GM18508 (cell line): ENCODE results near the gene CHCT1.
"Not testable (repeated sequence)": the region's sequence is repeated elsewhere in the genome, so short reads cannot be mapped to it uniquely, and the experiment has no call there.

ENCODE experiments used
- ATAC-seq: cut with Tn5 transposase; IDR thresholded peaks from one replicate; pipeline ENCODE4 v1.9.1; 2021; ENCODE audit warnings: moderate number of reproducible peaks; ENCODE audit not compliant: insufficient read depth, unreplicated experiment

CHCT1 gene

GRCh38 chr17:60398227-60398959 lies 23.9 kb upstream of the CHCT1 start:
- ATAC-seq, result no peak

DNA sequence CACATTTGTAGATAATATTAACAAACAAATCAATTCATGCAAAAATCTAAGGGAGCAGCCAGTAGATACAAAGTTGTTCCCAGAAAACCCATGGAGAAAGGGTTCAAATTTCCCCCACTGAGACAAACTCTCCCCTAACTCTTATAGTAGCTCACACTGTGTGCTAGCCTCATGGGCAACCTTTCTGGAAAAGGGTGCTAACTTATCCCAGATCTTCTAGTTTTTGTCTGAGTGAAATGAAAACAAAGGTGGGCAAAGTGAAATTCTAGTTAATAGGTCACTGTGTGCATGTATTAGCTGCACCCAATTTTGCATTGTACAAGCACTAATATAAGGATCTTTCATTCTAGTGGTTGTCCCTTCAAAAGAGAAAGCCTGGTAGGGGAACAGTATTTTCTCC lies 20.5 kb upstream of the CHCT1 start:
- ATAC-seq, result no peak

DNA sequence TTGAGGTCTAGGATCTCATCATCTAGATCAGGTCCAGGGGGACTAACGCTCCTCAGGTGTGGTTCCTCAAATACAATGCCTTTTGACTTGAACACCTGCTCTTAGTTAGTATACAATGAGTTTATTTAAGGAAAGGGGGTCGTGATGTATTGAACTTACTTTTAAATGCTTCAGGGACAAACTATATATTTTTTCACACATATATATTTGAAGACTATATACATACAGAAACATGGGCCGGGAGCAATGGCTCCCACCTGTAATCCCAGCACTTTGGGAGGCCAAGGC lies 18.8 kb upstream of the CHCT1 start:
- ATAC-seq, result no peak

DNA sequence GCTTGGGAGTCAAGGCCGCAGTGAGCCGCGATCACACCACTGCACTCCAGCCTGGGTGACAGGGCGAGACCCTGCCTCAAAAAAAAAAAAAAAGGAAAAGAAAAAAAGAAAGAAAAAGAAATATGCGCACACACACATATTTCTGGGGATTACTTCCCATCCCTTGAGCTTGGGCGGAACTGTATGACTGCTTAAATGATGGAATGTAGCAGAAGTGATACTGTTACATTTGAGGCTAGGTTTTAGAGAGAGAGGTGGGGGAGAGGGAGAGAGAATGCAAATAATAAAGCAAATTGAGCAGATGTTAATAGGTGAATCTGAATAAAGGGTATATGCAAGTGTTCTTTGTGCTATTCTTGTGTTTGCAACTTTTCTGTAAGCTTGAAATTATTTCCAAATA lies 18.3 kb upstream of the CHCT1 start:
- ATAC-seq, result no peak

- no peak for ATAC-seq
Observed at GRCh38 chr17:60406887-60407286, 15.4 kb upstream of the CHCT1 start.

DNA sequence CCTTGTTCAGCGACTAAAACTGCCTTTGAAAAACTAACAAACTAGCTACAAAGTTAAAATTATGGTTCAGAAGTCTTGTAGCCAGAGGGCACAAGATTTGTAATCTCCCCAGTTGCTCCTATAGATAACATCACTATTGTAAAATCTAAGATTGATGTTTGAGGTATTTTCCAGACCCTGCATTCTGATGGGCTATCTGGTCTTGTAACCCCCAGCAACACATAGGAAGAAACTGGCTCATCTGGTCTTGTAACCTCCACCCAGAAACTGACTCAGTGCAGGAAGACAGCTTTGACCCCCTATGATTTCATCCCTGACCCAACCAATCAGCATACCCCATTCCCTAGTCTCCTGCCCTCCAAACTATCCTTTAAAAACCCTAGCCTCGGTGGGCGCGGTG lies 12.3 kb upstream of the CHCT1 start:
- ATAC-seq, result no peak

GRCh38 chr17:60412701-60413100 lies 9.6 kb upstream of the CHCT1 start:
- ATAC-seq, result no peak

DNA sequence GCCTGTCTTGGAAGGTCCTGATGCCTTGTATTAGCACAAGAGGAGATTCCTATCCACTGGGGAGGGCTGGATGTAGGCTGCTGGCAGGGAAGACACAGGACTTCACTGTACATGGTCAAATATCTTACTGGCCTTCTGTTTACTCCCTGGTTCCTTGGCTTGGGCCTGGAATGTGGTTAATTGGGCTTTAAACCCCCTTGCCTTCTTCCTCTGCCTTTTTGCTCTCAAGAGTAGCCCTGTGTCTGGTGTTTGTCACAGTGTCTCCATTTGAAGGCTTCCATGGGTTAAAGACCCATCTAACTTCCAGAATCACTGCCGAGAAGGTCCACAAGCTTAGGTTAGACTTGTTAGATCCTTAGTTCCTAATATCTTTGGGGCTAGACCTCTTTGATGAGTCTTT lies 7.1 kb upstream of the CHCT1 start:
- no peak for ATAC-seq

GRCh38 chr17:60416368-60416925 lies 5.8 kb upstream of the CHCT1 start:
- ATAC-seq, result no peak

DNA sequence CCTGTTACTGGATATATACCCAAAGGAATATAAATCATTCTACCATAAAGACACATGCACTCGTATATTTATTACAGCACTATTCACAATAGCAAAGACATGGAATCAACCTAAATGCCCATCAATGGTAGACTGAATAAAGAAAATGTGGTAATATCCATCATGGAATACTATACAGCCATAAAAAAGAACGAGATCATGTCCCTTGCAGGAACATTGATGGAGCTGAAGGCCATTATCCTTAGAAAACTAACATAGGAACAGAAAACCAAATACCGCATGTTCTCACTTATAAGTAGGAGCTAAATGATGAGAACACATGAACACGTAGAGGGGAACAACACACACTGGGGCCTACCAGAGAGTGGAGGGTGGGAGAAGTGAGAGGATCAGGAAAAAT lies 3.3 kb upstream of the CHCT1 start:
- ATAC-seq, result not testable (repeated sequence)

- ATAC-seq, result not testable (repeated sequence)
Observed at GRCh38 chr17:60419875-60420274, 2.4 kb upstream of the CHCT1 start.

- peak; percentile 55 for ATAC-seq
Observed at GRCh38 chr17:60421273-60422161, 772 bp upstream of the CHCT1 start.

DNA sequence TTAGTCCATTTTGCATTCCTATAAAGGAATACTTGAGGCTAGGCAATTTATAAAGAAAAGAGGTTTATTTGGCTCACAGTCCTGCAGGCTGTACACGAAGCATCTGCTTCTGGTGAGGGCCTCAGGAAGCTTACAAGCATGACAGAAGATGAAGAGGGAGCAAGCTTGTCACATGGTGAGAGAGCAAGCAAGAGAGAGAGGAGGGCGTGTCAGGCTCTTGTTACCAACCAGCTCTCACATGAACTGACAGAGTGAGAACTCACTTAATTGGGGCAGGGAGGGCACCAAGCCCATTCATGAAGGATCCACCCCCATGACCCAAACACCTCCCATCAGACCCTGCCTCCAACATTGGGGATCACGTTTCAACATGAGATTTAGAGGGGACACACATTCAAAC lies 1.6 kb downstream of the CHCT1 start:
- ATAC-seq, result no peak

DNA sequence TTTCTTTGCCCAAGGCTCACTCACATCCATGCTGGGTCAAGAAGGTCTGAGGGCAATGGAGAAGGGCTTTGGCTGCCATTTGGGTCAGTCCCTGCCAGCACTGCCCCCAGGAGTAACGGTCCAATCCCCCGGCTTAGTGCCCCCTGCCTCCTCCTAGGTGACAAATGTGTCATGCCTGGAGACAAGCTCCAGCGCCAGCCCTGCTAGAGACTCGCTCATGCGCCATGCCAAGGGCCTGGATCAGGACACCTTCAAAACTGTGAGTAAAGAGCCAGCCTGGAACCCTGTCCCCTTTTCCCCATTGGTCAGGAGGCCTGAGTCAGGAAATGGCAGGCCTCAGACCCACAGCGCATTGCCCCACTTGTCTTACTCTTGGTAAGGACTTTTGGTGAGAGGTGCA lies 3.3 kb downstream of the CHCT1 start:
- no peak for ATAC-seq

GRCh38 chr17:60426596-60426995 lies 4.3 kb downstream of the CHCT1 start:
- ATAC-seq, result no peak

DNA sequence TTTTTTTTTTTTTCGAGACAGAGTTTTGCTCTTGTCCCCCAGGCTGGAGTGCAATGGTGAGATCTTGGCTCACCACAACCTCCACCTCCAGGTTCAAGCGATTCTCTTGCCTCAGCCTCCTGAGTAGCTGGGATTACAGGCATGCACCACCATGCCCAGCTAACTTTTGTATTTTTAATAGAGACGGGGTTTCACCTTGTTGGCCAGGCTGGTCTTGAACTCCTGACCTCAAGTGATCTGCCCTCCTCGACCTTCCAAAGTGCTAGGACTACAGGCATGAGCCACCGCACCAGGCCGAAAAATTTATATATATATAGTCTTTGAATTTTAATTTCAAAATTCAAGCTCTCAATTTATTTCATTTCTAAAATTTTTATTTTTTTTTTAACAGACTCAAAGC lies 6.2 kb downstream of the CHCT1 start:
- ATAC-seq, result not testable (repeated sequence)

DNA sequence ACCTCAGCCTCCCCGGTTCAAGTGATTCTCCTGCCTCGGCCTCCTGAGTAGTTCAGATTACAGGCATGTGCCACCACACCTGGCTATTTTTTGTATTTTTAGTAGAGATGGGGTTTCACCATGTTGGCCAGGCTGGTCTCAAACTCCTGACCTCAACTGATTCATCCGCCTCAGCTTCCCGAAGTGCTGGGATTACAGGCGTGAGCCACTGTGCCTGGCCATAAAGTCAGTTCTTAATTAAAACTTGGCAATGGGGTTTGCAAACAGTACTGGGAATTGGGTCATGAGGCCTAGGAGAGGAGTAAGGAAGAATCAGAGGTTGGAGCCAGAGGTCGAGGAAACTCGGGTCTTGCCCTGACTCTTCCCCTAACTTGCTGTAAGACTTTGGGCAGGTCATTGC lies 8.3 kb downstream of the CHCT1 start:
- ATAC-seq, result not testable (repeated sequence)

DNA sequence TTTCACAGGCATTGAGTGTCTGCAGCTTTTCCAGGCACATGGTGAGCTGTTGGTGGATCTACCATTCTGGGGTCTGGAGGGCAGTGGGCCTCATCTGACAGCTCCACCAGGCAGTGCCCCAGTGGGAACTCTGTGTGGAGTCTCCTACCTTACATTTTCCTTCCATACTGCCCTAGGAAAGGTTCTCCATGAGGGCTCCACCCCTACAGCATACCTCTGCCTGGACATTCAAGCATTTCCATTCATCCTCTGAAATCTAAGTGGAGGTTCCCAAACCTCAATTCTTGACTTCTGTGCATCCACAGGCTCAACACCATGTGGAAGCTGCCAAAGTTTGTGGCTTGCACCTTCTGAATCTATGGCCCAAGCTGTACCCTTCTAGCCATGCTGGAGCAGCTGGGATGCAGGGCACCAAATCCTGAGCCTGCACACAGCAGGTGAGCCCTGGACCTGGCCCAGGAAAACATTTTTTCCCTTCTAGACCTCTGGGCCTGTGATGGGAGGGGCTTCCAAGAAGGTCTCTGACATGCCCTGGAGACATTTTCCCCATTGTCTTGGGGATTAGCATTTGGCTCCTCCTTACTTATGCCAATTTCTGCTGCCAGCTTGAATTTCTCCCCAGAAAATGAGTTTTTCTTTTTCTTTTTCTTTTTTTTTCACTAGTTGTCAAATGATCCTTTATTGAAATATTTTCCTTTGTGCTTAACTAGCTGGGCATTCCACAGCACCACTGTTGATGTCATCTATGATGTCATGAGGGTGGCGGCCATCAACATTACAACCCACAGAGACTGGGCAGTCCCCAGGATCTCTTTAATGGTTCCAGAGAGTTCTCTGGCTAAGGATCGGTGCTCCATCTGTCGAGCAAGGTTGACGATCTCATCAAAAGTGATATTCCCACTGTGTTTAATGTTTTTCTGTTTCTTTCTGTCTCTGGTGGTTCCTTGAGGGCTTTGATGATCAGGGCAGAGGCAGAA lies 11.0 kb downstream of the CHCT1 start:
- not testable (repeated sequence) for ATAC-seq

DNA sequence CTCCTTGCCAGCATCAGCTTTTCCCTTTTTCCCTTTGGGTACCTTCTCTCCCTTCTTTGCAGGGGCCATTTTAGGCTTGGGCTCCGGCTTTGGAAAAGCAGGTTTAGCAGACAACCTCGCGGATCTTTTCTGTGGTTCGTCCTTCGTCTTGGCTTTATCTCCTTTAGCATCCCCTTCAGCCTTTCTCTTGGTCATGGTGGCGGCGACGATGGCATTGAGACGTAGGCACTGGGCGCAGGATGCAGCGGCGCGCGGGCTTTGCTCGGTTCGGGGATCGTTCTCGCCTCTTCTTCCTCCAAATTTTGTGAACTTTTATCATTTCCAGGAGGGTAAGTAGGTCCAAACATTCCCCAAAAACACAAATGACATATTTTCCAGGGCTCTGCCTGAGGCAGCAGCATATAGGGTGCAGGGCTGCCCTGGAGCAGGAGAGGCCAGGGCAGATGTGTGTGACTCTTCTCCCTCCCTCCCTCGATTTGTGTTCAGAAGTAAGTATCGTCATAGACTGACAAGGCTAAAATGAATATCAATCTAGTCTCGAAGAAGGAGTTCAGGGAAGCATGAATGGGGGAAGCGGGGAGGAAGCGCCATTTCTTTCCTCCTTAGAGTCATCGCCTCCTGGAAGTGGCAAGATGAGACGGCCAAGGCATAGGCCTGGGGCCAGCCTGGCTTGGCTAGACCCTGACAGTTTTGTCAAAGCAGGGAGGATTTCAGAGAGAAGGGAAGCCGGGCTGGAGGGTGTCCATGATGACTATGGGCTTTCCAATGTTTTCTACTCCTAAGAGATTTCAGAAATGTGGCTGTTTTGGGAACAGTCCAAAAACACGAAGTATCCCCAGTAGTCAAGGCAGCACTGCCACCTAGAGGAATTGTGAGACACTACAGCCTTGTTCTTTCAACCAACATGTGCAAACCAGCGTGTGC lies 13.2 kb downstream of the CHCT1 start:
- no peak for ATAC-seq
